Dermis blood vessel endothelial cell (primary cell): ENCODE data around the gene LITAF. TPM values are rescaled to one million over a fixed set of nuclear protein-coding genes. Genes with fewer than 3 reads are reported as not detected.
"Not testable (repeated sequence)": the region's sequence is repeated elsewhere in the genome, so short reads cannot be mapped to it uniquely, and the experiment has no call there.

Experiments
- DNase-seq: peaks from one replicate; pipeline ENCODE4 v3.0.0; 2010
- total RNA-seq: library from RNA; depleted of rRNA; stranded (reverse); fragments of >200 nt; gene quantifications from 2 replicates; pipeline ENCODE4 v1.2.3, GENCODE V29; 2014

Gene LITAF
- total RNA-seq, 1 donor from 2014 or later: 3.6 TPM

- no peak for DNase-seq
These were observed 10.7 kb upstream of the LITAF start for GRCh38 chr16:11597235-11598095.

GRCh38 chr16:11596572-11597226, 10.0 kb upstream of the LITAF start:
- no peak for DNase-seq

- no peak for DNase-seq
These were observed 6.9 kb upstream of the LITAF start for GRCh38 chr16:11593581-11593980.

- not testable (repeated sequence) for DNase-seq
These were observed 6.4 kb upstream of the LITAF start for GRCh38 chr16:11593076-11593475.

- DNase-seq: not testable (repeated sequence)
These were observed 4.9 kb upstream of the LITAF start for GRCh38 chr16:11591630-11592029.

- DNase-seq: no peak
These were observed 2.5 kb upstream of the LITAF start for GRCh38 chr16:11589198-11589550.

GRCh38 chr16:11588321-11589197, 1.8 kb upstream of the LITAF start:
- DNase-seq: no peak

GRCh38 chr16:11587643-11588247, 1.0 kb upstream of the LITAF start:
- no peak for DNase-seq

GRCh38 chr16:11586378-11586855, 302 bp downstream of the LITAF start:
- no peak for DNase-seq

GRCh38 chr16:11585460-11586377, 1.0 kb downstream of the LITAF start:
- no peak for DNase-seq

GRCh38 chr16:11583889-11584565, 2.7 kb downstream of the LITAF start:
- no peak for DNase-seq

GRCh38 chr16:11583166-11583565, 3.6 kb downstream of the LITAF start:
- DNase-seq: no peak

GRCh38 chr16:11582157-11582814, 4.4 kb downstream of the LITAF start:
- no peak for DNase-seq

- DNase-seq: no peak
These were observed 5.0 kb downstream of the LITAF start for GRCh38 chr16:11581678-11582077.

- DNase-seq: no peak
These were observed 6.2 kb downstream of the LITAF start for GRCh38 chr16:11580451-11581086.

- not testable (repeated sequence) for DNase-seq
These were observed 9.4 kb downstream of the LITAF start for GRCh38 chr16:11577290-11577660.

GRCh38 chr16:11576427-11577289, 10.1 kb downstream of the LITAF start:
- peak; percentile 13 for DNase-seq

GRCh38 chr16:11575223-11575589, 11.5 kb downstream of the LITAF start:
- DNase-seq: no peak
